ENCODE data around the gene ATPAF2.

GRCh38 chr17:18021372-18021771 is 17.6 kb downstream of the ATPAF2 start:
- no peak for TF ChIP-seq CTCF (IDR thresholded peaks at IDR 0.05)
- no peak for TF ChIP-seq POLR2A (IDR thresholded peaks at IDR 0.05)
- TF ChIP-seq EP300 (IDR thresholded peaks at IDR 0.05), result no peak
- TF ChIP-seq POLR2AphosphoS5 (IDR thresholded peaks at IDR 0.05), result no peak

Data from gastroesophageal sphincter (tissue), 3 donors.